Esophagus squamous epithelium (tissue), 4 donors: ENCODE results near the gene PI4KA.
"Not testable (repeated sequence)": the region's sequence is repeated elsewhere in the genome, so short reads cannot be mapped to it uniquely, and the experiment has no call there.

ENCODE experiments used
- CTCF ChIP-seq, 6 experiments: fragments of 450-650 bp in 4 of 6; fragments of 200-600 bp in 2 of 6; sonication (generic) in 2 of 6; IDR thresholded peaks; one replicate each; pipeline ENCODE4 v1.5.1; 2016 to 2019; ENCODE audit warnings: antibody characterized with exemption in 6 of 6, mild to moderate bottlenecking in 4 of 6, moderate library complexity in 4 of 6
- POLR2A ChIP-seq, 4 donors: fragments of 450-650 bp; IDR thresholded peaks; one replicate each; pipeline ENCODE4 v1.6.1; 2017; ENCODE audit warnings: antibody characterized with exemption in 4 of 4, mild to moderate bottlenecking in 4 of 4, moderate library complexity in 3 of 4

GRCh38 chr22:20707549-20708118 is 151.0 kb downstream of the PI4KA start:
- TF ChIP-seq CTCF, POLR2A (IDR thresholded peaks at IDR 0.05): not testable (repeated sequence)
